ENCODE data around the gene SMIM24.

SMIM24 gene

DNA sequence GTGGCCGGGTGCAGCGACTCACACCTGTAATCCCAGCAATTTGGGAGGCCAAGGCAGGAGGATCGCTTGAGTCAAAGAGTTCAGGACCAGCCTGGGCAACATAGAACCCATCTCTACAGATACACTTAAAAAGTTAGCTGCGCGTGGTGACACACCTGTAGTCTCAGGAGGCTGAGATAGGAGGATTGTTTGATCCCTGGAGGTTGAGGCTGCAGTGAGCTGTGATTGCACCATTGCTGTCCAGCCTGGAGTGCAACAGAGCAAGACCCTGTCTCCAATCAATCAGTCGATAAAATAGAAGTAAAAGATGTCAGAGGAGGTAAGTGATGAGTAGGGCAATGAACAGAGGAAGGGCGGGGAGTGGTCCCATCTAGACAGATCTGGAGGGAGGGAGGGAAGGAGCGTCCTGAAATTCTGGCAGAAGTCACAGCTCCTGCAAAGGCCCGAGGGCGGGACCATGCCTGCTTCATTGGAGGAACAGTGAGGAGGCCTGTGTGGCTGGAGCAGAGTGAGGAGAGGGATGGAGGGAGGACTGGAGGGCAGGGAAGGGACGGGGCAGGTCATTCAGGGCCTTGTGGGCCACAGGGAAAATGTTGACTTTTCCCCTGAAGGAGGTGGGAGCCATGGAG, 9.7 kb downstream of the SMIM24 start:
- DNase-seq: no peak

DNA sequence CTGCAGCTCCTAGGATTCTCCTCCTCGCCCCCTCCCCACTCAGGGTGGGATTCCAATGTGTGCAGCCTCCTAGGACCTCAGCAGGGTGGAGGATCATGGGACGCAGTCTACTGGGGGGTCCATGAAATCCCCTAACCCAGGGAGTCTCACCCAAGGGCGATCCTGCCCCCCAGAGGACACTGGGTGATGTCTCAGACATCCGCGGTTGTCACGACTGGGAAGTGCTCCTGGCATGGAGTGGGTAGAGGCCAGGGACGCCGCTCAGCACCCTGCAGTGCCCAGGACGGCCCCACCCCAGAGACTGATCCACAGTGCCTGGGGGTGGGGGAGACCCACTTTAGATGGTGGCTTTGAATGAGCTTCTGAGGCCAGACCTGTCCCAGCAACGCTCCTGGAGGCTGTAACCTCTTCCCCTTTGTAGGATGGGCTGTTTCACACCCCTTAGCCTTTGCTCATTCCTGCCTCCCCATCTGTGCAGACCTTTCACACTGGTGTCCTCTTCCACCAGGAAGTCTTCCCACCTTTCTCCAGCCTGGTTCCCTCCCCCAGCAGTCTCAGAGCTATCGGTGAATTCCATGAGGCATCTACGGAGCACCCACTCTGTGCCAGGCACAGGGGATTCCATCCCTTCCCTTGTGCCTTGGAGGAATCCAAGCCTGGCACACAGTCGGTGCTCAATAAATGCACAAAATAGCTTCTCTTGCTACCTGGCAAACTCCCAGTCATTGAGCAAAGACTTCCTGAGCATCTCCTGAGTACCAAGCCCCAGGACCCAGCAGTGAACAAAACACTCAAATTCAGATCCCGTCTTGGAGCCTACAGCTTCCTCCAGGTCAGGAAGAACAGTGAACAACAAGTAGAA, 10.5 kb downstream of the SMIM24 start:
- no peak for DNase-seq

DNA sequence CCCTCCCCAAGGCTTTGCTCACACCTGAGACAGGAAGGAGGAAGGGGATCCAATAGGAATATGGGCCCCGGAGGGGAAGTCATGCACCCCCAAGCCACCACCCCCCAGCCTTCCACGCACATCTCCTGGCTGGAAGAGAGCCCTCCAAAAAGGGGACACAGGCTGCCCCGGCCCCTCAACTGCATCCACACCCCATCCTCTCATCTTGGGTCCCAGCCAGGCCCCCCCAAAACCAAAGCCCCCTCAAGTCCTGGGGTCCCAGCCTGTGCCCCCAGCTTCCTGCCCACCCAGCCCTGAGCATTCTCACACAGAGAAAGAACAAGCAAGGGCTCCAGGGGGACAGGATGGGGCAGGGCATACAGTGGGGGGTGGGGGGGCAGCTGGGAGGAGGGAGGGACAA, 12.1 kb downstream of the SMIM24 start:
- no peak for DNase-seq

DNA sequence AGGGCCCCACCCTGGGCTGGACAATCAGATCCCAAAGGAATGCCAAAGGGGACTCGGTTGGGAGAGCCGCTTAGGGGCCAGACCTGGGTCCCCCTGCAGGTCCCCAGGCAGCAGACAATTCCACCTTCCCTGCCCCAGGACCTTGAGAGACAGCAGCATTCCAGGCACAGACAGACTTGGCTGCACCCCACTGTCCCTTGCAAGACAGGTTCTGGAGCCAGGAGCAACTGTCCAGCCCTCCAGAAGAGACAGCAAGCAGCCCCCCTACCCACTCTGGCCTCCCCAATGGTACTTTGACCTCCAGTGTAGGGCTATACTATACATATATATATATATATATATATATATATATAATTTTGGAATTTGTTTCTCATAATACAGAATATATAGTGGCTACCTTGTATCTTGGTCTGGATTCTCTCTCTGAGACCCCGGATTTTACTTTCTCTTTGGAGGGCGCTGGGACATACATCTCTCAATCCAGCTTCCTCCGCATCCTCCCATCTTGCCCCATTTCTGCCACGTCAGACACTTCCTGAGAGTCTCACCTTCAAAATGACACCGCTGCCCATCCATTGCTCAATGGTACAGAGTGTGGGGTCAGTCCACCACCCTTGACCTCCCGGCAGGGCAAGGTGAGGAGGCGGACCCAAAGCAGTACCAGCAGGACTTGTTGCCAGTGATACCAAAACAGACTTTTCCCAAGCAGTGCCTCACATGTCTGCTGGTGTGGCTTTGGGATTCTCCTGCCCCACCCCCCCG, 12.7 kb downstream of the SMIM24 start:
- no peak for DNase-seq

DNA sequence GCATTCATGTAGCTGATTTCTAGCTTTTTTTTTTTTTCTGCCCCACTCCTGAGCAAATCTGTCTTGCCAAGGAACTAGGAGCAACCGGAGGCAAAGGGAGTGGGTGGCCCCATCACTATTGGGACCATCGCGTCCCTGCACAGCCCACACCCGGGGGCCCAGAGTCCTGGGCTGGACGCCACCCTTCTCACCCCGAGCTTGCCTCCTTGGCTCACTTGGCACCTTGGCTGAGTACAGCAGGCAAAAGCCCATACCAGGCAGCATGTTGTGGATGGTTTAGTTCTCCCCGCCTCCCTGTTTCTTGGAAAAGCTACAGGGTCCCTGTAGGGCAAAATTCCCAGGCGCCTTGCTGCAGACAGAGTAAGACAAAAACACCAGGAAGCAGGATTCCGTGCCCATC, 13.7 kb downstream of the SMIM24 start:
- no peak for DNase-seq

DNA sequence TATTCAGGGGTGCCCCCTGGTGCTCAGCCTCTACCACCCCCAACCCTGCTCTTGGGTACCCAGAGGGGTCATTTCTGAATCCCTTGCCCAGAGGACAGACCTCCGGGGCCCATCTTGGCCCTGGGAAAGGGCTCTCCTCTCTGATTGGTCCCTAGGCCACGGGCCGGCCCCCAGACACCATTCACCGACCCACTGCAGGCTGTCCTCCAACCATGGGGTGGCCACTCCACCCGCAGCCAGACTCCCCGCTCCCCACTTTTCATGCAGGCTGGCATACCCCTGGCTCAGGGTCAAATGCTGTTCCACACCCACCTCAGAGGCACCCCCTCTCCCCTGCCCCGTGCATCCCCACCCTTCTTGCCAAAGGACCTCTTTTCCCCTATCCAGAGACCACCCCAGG, 14.8 kb downstream of the SMIM24 start:
- DNase-seq: no peak

DNA sequence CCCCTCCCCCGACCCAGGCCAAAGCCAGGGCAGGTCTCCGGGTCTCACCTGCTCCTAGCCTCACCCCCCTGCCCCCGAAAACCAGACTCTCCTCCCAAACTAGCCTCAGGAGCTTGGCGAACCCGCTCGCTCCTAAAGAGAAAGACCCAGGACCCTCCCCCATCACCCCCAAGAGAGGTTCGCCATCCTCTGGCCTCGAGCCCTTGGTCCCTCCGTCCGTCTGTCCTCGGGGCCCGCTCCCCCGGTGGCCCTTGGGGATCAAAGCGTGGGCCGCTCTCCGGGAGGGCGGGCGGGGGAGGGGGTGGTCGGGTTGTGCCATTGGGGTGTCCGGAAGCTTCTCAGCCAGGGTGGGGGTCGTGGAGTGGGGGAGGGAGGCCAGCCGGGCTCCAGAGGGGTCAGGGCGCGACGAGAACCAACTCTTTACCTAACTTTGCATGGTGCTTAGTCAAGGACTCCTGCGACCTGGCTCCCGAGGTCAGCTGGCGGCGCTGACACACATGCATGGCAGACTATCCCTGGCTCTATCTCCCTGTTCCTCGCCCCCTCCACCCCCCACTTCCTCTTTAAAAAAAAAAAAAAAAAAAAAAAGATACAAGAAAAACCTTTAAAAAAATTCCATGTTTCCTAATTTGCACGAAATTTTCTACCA, 15.6 kb downstream of the SMIM24 start:
- no peak for DNase-seq

DNA sequence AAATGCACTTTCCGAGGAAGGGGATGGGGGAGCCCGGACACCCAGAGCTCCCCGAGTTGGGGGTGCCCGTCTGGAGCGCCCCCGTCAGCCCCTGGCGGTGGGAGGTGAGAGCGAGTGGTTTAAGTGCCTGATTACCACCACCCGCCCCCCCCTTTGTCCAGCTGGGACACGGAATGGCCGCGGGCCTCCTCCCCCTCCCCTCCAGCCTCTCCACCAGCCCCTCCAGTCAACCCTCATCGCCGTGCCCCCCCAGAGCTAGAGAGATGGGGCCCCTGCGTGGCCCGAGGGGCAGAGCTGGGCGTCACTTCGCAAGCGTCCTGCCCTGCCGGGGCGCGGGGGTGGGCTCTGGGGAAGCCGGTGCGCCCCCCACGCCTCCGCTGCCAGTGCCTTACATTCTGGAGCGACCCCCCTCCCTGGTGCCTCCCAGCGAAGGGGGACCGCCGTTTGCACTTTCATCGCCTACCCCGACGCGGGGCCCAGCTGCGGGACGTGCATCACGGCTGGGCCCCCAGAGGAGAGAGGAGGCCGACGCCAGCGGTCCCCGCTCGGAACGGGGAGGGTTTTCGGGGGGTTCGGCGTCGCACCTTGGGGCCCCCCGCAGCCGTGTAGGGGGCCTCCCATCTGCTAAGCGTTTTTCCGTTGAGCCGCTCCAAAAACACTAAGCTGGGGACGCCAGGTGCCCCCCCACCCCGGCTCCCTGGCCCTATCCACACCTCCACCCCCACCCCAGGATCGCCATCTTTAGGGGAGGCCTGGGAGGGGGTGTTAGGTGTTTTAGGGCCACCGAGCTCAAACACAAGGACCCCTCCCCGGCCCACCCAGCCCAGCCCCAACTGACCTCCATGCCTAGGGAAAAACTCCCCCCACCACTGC, 16.4 kb downstream of the SMIM24 start:
- no peak for DNase-seq

DNA sequence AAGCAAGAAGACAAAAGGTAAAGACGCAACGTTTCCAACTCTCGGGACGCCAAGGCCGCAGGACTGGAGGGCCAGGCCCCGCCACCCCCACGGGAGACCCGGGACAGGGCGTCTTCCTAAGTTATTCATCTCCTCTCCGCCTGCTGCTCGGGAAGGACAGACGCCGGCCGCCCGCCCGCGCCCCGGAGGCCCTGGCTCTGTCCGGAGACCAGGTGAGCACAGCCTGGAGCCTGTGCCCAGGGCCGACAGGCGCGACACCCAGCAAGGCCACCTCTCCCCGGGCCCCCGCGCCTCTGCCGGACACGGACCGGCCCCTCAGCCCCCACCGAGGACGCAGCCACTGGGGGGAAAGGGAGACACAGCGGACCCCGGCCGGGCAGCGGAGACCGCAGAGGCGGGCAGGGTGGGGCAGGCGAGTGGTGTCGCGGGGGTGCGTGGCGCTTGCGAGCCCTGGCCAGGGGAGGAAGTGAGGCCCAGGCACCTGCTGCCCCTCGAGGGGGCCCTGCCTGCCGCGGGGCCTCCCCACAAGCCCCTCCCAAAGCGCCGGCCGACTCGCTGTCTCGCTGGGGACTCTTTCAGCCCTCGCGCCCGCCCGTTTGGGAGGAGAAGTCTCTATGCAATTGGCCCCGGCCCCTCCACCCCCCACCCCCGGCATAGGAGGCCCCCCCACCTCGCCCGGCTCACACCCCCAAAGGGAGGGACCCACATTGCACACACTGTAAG, 17.2 kb downstream of the SMIM24 start:
- DNase-seq: no peak

DNA sequence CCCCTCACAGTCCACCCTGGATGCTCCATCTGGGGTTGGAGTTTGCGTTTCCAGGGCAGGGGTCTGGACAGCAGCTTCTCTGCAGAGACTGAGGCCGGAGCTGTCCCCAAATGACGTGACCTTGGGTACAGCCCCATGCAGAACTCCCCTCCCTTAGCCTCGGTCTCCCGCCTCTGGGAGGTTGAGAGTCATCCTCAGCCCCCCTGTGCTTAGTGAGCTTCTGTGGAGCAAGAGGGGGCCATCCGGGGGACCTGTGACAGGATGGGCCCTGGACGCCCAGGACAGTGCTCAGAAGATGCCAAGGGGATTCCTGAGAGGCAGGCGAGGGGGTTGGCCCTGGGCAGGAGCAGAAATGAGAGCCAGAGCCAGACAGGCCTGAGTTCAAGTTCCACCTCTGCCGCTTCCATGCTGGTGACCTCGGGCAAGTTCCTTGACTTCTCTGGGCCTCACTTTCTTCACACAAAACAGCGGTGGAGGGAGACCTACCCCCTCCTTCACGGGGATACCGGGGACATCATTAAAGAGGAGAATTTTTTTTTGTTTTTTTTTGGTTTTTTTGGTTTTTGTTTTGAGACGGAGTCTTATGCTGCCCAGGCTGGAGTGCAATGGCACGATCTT, 20.3 kb downstream of the SMIM24 start:
- no peak for DNase-seq

DNA sequence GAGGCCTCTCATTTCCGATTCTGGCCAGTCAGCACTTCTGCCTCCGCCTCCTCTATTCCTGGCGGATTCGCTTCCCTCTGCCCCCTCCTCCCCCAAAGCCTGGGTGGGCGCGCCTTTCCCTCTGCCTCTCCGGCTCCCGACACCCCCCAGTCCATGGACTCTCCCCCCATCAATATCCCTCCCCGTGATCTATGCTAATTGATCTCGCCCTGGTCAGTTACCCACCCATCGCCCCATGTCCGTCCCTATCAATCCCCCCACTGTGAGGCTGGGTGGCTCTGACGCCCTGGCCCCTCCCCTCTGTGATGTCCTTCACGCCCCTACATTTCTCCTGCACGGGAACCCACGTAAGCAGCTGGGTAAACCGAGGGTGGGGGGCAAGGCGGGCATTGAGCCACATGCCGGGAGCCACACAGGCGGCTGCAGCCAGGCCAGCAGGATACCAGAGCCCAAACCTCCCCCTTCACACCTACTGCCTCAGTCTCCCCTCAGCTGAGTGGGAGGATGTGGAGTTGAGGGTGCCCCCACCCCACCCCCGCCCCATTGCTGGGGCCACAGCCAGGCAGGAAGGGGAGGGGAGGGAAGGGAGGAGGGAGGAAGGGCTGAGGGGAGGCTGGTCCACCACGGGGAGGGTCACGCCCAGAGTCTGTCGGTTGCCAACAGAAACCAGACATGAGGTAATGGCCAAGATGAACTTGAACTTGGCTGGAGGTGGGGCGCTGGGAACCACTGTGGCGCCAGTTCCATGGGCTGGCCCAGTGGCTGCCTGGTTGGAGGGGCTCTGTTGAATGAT, 21.0 kb downstream of the SMIM24 start:
- peak in 1 of 2 donors; percentile 6 for DNase-seq

DNA sequence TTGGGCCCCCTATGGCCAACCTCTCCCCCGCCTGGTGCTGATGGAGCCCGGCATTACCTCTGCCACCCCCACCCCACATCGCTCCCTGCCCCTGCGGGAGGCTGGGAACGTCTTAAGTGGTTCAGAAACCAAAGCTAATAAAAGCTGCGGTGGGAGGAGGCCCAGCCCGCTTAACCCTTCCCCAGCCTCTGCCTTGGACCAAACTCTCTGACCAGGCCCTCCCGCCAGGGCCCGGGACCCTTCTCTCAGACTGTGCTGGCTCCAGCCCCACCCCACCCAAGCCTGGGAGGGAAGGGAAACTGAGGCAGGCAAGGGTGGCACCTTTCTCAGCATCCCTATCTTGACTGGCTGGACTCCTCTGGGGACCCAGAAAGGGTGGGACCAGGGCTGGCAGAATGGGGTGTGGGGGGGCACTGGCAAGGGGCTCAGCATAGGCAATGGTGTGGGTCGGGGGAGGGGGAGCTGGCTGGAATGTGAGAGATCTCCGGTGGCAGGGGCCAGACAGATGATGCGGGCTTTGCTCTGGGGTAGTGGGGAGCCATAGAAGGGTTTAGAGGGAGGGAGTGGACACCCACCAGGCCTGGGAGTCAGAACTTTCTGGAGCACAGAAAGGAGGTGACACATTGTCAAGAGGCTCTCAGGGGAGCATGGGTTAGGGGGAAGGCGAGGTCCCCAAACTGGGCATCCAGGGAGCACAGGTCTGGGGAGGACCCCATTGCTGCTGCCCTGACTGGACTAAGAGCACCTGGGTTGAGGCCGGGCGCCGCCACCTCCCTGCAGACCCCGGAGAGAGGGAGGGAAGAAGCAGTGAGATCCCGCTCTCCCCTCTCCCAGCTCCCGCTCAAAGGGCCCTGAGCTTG, 21.9 kb downstream of the SMIM24 start:
- DNase-seq: no peak

DNA sequence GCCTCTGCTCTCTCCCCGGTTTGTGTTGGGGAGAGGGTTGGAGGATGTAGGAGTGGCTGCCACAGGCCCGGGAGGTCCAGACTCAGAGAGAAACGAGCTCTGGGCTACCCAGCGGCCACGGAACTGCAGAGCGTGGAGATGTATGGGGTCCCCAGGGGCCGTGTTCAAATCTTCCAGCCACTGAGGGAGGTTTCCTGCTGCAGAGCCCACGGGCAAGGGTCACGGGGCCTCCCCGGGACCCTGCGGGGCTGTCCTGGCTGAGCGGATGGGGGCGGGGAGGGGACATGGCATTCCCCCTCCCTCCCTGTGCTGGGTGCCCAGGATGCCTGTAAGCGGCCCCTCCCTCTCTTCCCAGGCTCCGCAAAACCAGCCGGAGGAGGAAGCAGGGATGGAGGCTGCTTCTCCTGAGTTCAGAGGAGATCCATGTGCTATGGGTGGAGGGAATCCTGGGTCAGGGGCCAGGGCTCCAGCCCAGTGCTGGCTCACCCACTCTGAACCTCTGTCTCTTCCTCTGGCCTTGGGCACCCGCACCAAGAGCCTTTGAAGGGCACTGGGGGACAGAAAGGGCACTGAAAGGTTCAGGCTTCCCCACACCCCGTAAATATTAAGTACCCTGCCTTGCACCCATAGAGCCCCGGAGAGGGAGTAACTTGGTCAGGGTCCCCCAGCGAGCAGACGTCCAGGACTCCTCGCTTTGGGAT, 22.6 kb downstream of the SMIM24 start:
- no peak for DNase-seq

DNA sequence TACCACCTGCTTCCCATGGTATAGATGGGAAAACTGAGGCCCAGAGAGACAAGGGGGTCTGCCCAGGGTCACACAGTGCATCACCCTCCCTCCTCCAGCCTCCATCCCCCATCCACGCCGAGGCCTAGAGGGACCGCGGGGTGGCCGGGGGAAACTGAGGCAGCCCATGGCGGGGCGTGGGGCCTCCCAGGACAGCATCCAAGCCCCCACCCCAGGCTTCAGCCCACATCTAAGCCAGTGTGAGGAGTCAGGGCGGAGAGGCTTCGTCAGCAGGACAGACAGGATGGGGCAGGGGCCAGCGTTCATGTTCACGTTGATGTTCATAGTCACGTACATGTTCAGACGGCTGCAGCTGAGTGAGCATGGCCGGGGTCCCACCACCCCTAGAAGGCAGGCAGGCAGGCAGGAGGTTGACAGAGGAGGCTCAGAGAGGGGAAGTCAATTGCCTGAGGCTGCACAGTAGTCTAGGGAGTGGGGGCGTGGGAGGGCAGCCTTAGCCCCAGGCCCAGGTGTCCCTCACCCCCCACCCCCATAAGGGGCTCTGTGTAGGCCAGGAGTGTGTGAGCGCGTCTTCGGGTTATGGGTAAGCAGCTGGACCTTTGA, 23.3 kb downstream of the SMIM24 start:
- DNase-seq: no peak

DNA sequence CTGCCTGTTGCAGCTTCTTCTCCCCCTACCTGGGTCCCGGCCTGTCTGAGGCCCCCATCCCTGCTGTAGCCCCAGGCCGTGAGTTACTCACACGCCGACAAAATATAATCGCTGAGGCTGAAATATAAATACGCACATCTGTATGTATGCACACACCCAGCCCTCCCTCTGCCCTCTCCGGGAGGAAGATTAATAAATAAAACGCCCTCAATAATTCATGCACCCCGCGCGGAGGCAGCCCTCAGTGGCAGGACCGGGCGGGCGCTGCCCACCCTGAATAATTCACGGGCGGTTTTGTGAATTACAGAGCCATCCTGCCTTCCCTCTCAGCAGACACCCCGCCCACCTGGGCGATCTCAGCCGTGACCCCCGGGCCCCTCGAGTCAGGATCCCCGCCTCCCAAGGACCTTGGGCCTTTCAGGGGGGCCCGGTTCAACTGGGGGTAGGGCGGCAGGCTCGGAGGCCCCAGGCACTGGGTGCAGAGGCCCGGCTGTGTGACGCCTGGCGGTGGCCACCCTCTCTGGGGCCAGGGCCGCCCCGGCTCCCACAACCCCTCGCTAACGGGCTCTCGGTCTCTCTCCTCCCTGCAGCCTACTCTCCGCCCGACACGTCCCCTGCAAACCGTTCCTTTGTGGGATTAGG, 24.2 kb downstream of the SMIM24 start:
- no peak for DNase-seq

DNA sequence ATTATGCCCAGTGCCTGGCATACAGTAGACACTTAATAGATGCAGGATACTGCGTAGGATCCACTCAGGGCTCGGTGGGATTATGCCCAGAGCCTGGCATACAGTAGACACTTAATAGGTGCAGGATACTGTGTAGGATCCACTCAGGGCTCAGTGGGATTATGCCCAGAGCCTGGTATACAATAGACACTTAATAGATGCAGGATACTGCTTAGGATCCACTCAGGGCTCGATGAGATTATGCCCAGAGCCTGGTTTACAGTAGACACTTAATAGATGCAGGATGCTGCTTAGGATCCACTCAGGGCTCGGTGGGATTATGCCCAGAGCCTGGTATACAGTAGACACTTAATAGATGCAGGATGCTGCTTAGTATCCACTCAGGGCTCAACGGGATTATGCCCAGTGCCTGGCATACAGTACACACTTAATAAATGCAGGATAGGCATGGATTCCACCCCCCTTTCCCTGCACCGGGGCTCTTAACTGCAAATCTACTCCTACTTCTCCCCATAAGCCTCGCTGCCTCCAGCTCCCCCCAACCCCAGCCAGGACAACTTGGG, 24.9 kb downstream of the SMIM24 start:
- no peak for DNase-seq

Data from CD4-positive, alpha-beta T cell treated with Interleukin-1 beta for 1 hour (primary cell).